HEK293 (cell line): Measurements from ENCODE around the gene DBX1.

ENCODE experiments used
- CTCF ChIA-PET: fragments of 350-600 bp; formaldehyde crosslinking; extraction: SDS; loops from one replicate; lab custom pipeline; 2021; ENCODE audit warnings: antibody characterized with exemption; lab: Yijun Ruan, JAX
- POLR2A ChIA-PET: fragments of 300-600 bp; formaldehyde crosslinking; extraction: SDS; loops from one replicate; lab custom pipeline; 2020; ENCODE audit warnings: antibody characterized with exemption, inconsistent platforms; lab: Yijun Ruan, JAX
- H3K27ac ChIP-seq: fragments of 200-500 bp; sonication (Bioruptor generic); 2 replicates; pipeline ENCODE4 v1.5.1; 2014; ENCODE audit warnings: low read depth, low read length, control low read depth, inconsistent platforms; ENCODE audit errors: extremely low read depth
- H3K36me3 ChIP-seq, 2 experiments: fragments of 200-500 bp in 1 of 2; sonication (Bioruptor generic) in 1 of 2; 1 replicate in 1 of 2; 2 replicates in 1 of 2; pipeline ENCODE4 v1.5.1; 2014 to 2017; ENCODE audit warnings: inconsistent platforms in 2 of 2, low read length in 2 of 2; ENCODE audit not compliant: control insufficient read depth in 2 of 2, insufficient read depth in 1 of 2
- H3K4me1 ChIP-seq: fragments of 200-500 bp; sonication (Bioruptor generic); 2 replicates; pipeline ENCODE4 v1.5.1; 2014; ENCODE audit warnings: mild to moderate bottlenecking, low read length, inconsistent platforms; ENCODE audit not compliant: control insufficient read depth, insufficient read depth
- H3K4me3 ChIP-seq: 2 replicates; pipeline ENCODE4 v1.5.1; 2011; ENCODE audit warnings: low read depth, mild to moderate bottlenecking, control low read depth, low read length, moderate library complexity
- H3K9me3 ChIP-seq: fragments of 200-500 bp; sonication (Bioruptor generic); 2 replicates; pipeline ENCODE4 v1.5.1; 2014; ENCODE audit warnings: low read depth, low read length, inconsistent platforms; ENCODE audit not compliant: control insufficient read depth, insufficient read depth
- PRDM10 ChIP-seq: fragments of 450-650 bp; formaldehyde crosslinking; IDR thresholded peaks from 2 replicates; pipeline ENCODE4 v1.5.1; 2016; ENCODE audit warnings: missing biosample characterization, missing genetic modification characterization
- PRDM2 ChIP-seq: fragments of 450-650 bp; formaldehyde crosslinking; IDR thresholded peaks from 2 replicates; pipeline ENCODE4 v1.5.1; 2016; ENCODE audit warnings: missing biosample characterization, missing genetic modification characterization, borderline replicate concordance
- SETDB1 ChIP-seq: IDR thresholded peaks from one replicate; pipeline ENCODE4 v1.6.1; 2017; ENCODE audit warnings: mild to moderate bottlenecking, low read length, moderate library complexity, mixed read lengths; ENCODE audit not compliant: insufficient read length
- SP2 ChIP-seq: fragments of 450-650 bp; formaldehyde crosslinking; IDR thresholded peaks from 2 replicates; pipeline ENCODE4 v1.5.1; 2016; ENCODE audit warnings: missing biosample characterization, missing genetic modification characterization
- ZBTB49 ChIP-seq: fragments of 450-650 bp; formaldehyde crosslinking; IDR thresholded peaks from 2 replicates; pipeline ENCODE4 v1.5.1; 2016; ENCODE audit warnings: missing biosample characterization, missing genetic modification characterization, low read depth
- ZFP41 ChIP-seq: fragments of 450-650 bp; formaldehyde crosslinking; IDR thresholded peaks from 2 replicates; pipeline ENCODE4 v1.5.1; 2016; ENCODE audit warnings: missing biosample characterization, missing genetic modification characterization, borderline replicate concordance
- ZNF10 ChIP-seq: fragments of 450-650 bp; formaldehyde crosslinking; IDR thresholded peaks from 2 replicates; pipeline ENCODE4 v1.5.1; 2017; ENCODE audit warnings: missing biosample characterization, missing genetic modification characterization
- ZNF138 ChIP-seq: fragments of 450-650 bp; formaldehyde crosslinking; IDR thresholded peaks from 2 replicates; pipeline ENCODE4 v1.5.1; 2016; ENCODE audit warnings: missing biosample characterization, missing genetic modification characterization, borderline replicate concordance
- ZNF239 ChIP-seq: fragments of 450-650 bp; formaldehyde crosslinking; IDR thresholded peaks from 2 replicates; pipeline ENCODE4 v1.5.1; 2016; ENCODE audit warnings: missing biosample characterization, missing genetic modification characterization
- ZNF26 ChIP-seq: fragments of 450-650 bp; formaldehyde crosslinking; IDR thresholded peaks from 2 replicates; pipeline ENCODE4 v1.5.1; 2016; ENCODE audit warnings: missing biosample characterization, missing genetic modification characterization
- ZNF404 ChIP-seq: fragments of 450-650 bp; formaldehyde crosslinking; IDR thresholded peaks from 2 replicates; pipeline ENCODE4 v1.5.1; 2017; ENCODE audit warnings: missing biosample characterization, missing genetic modification characterization
- ZNF510 ChIP-seq: fragments of 450-650 bp; formaldehyde crosslinking; IDR thresholded peaks from 2 replicates; pipeline ENCODE4 v1.5.1; 2018; ENCODE audit warnings: mild to moderate bottlenecking, missing genetic modification characterization, missing biosample characterization; ENCODE audit not compliant: insufficient replicate concordance
- ZNF513 ChIP-seq: fragments of 450-650 bp; IDR thresholded peaks from 2 replicates; pipeline ENCODE4 v1.5.1; 2018; ENCODE audit warnings: missing biosample characterization, missing genetic modification characterization
- ZNF596 ChIP-seq: fragments of 450-650 bp; IDR thresholded peaks from 2 replicates; pipeline ENCODE4 v1.5.0; 2018; ENCODE audit warnings: missing biosample characterization, mild to moderate bottlenecking, missing genetic modification characterization, moderate library complexity
- ZNF610 ChIP-seq: fragments of 450-650 bp; formaldehyde crosslinking; IDR thresholded peaks from 2 replicates; pipeline ENCODE4 v1.5.1; 2016; ENCODE audit warnings: missing biosample characterization, missing genetic modification characterization, borderline replicate concordance
- ZNF623 ChIP-seq: fragments of 450-650 bp; formaldehyde crosslinking; IDR thresholded peaks from 2 replicates; pipeline ENCODE4 v1.5.1; 2016; ENCODE audit warnings: missing biosample characterization, missing genetic modification characterization
- ZNF670 ChIP-seq: fragments of 450-650 bp; formaldehyde crosslinking; IDR thresholded peaks from 2 replicates; pipeline ENCODE4 v1.5.1; 2016; ENCODE audit warnings: missing biosample characterization, missing genetic modification characterization, low read depth
- ZNF704 ChIP-seq: fragments of 450-650 bp; formaldehyde crosslinking; IDR thresholded peaks from 2 replicates; pipeline ENCODE4 v1.5.1; 2016; ENCODE audit warnings: missing biosample characterization, missing genetic modification characterization
- ZSCAN5A ChIP-seq: fragments of 450-650 bp; formaldehyde crosslinking; IDR thresholded peaks from 2 replicates; pipeline ENCODE4 v1.5.1; 2016; ENCODE audit warnings: missing biosample characterization, missing genetic modification characterization

Gene DBX1

GRCh38 chr11:20155683-20156279 lies 4.5 kb downstream of the DBX1 start:
- Histone ChIP-seq H3K9me3 (no peaks in the 10 kb centered on the region), H3K36me3 (no peaks in the 10 kb centered on the region), H3K4me3 (no peak overlapping the region), H3K4me1 (no peaks in the 10 kb centered on the region; the same call in 1 of the 2 replicates), H3K27ac (no peak overlapping the region)
- CTCF ChIA-PET = interaction anchor here (0.8 to 2.3 kb wide), 4 partner anchors 21 to 199 kb away, joined by 3 to 8 read pairs (median 6); no protein-coding TSS in a partner anchor
- POLR2A ChIA-PET = no interaction called here
- TF ChIP-seq ZSCAN5A = no peak
- no peak for TF ChIP-seq ZNF510 (tag by site-specific recombination)
- no peak for TF ChIP-seq ZNF239 (tag by site-specific recombination)
- TF ChIP-seq ZNF704 = no peak
- no peak for TF ChIP-seq PRDM2
- TF ChIP-seq SETDB1 = no peak
- TF ChIP-seq ZNF513 (tag by site-specific recombination) = no peak
- TF ChIP-seq PRDM10 (tag by site-specific recombination) = no peak
- TF ChIP-seq ZNF138 = no peak
- no peak for TF ChIP-seq SP2 (tag by site-specific recombination)
- TF ChIP-seq ZNF10 (tag by site-specific recombination) = no peak
- no peak for TF ChIP-seq ZNF404 (tag by site-specific recombination)
- TF ChIP-seq ZNF623 (tag by site-specific recombination) = no peak
- TF ChIP-seq ZNF670 (tag by site-specific recombination) = no peak
- TF ChIP-seq ZNF596 (tag by site-specific recombination) = no peak
- no peak for TF ChIP-seq ZNF610 (tag by site-specific recombination)
- no peak for TF ChIP-seq ZBTB49
- TF ChIP-seq ZFP41 (tag by site-specific recombination) = no peak
- TF ChIP-seq ZNF26 (tag by site-specific recombination) = no peak
